GM12865 (cell line): ENCODE data around the gene TRPV6.

Experiments used
- DNase-seq: peaks from one replicate; pipeline ENCODE4 v3.0.0; 2010; ENCODE audit warnings: low read depth
- H3K4me3 ChIP-seq: 2 replicates; pipeline ENCODE4 v1.5.1; 2011; ENCODE audit warnings: mild to moderate bottlenecking, low read depth, low read length, control low read depth
- TF ChIP-seq, protein P1 (sequence below): IDR thresholded peaks from 2 replicates; pipeline ENCODE4 v1.5.1; 2011; ENCODE audit warnings: low read length, control low read depth, low read depth, inconsistent platforms; ENCODE audit not compliant: insufficient read depth; ENCODE audit errors: missing control alignments

Gene TRPV6

DNA sequence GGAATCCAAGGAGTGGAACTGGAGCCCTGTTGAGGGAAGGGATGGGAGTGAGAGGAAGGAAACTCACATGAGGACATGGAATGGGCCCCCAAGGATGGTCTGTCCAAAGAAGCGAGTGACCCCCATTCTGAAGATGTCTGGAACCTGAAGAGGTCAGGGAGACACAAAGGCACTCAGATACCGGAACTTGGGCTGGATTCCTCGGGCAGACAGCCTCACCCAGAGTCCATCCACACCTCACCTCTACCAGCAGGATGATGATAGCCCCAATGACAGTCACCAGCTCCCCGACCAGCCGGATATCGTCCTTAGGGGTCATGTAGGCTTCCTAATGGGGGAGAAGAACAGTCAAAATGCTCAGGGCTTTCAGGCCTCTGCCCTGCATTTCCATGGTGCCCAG lies 10.7 kb downstream of the TRPV6 start:
- DNase-seq: no peak
- no peak overlapping the region for H3K4me3 ChIP-seq
- TF ChIP-seq, protein P1, sequence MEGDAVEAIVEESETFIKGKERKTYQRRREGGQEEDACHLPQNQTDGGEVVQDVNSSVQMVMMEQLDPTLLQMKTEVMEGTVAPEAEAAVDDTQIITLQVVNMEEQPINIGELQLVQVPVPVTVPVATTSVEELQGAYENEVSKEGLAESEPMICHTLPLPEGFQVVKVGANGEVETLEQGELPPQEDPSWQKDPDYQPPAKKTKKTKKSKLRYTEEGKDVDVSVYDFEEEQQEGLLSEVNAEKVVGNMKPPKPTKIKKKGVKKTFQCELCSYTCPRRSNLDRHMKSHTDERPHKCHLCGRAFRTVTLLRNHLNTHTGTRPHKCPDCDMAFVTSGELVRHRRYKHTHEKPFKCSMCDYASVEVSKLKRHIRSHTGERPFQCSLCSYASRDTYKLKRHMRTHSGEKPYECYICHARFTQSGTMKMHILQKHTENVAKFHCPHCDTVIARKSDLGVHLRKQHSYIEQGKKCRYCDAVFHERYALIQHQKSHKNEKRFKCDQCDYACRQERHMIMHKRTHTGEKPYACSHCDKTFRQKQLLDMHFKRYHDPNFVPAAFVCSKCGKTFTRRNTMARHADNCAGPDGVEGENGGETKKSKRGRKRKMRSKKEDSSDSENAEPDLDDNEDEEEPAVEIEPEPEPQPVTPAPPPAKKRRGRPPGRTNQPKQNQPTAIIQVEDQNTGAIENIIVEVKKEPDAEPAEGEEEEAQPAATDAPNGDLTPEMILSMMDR: no peak

DNA sequence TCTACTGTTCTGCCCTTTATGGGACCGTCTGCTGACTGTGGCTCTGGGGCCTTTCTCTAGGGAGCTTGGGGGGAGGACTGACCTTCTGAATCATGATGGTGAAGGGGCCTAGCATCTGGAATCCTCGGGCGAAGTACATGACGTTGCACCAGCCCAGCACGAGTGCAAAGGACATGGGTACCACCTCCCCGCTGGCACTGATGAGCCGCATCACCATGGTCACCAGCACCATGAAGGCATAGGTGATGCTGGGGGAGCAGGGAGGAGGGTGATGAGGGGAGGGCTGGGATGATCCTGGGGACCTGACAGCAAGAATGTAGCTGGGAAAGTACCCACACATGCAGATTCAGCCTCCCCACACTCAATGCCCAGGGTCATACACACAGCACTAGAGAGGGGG lies 11.1 kb downstream of the TRPV6 start:
- no peak for DNase-seq
- TF ChIP-seq, protein P1: no peak
- H3K4me3 ChIP-seq: no peak overlapping the region

DNA sequence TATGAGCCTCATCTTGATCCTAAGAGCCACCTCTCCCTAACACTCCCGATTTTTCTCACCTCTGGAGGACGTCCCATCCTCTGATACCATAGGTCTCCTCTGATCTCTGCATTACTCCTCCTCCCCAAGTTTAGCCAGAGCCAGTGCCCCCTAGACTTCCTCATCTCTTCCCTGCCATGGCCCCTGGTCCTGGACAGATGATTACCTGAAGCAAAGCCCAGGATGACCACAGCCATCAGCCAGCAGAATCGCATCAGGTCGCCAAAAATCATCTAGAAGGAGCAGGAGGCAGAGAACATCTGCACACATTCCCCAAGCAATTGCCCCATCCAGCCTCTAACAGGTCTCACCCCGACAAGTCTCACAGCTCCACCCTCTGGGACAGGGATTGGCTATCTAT lies 11.7 kb downstream of the TRPV6 start:
- no peak for DNase-seq
- TF ChIP-seq, protein P1: no peak
- H3K4me3 ChIP-seq: no peak overlapping the region

DNA sequence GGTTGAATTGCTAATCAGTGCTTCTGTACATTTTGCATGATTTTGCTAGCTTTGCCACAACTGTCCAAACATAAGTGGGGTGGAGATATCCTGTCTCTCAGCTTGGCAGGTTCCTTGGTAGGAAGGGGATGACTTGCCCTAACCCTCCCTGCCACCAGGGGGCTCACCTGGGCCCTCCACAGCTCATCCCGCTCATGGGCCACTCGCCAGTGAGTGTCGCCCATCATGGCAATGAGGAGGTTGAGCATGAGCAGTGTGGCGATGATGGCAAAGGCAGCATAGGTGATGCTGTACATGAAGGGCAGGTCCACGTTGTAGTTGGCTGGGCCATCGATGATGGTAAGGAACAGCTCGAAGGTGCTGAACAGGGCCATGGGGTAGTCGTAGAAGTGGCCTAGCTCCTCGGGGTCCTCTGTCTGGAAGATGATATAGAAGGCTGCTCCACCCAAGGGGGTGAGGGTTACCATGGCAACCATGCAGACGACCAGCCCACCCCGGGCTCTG lies 12.2 kb downstream of the TRPV6 start:
- H3K4me3 ChIP-seq: no peak overlapping the region
- TF ChIP-seq, protein P1: peak; percentile 84
- DNase-seq: peak; percentile 49

DNA sequence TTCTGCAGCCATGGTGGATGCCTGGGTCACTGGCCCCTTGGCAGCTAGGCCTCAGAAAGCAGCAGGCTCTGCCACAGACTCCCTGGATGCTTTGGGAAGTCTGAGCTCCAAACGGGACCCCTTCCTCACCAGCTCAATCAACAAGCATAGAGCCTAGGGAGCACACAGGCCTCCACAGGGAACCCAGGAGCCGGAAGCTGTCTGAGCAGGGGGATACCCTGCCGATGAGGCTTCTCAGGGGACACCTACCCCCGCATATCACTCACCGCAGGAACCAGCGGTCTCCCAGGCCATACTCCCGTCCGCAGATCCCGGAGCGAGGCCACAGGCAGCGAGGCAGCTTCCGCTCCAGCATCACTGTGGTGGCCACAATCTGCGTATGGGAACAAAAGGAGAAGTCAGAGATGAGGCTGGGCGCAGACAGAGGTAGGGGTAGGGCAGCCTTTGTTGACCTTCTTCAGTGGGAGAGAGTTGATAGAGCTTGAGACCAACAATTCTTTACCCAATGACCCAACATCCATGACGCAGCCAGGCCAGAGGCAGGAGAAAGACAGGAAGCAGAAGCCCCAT lies 13.4 kb downstream of the TRPV6 start:
- TF ChIP-seq, protein P1: no peak
- H3K4me3 ChIP-seq: no peak overlapping the region
- no peak for DNase-seq

DNA sequence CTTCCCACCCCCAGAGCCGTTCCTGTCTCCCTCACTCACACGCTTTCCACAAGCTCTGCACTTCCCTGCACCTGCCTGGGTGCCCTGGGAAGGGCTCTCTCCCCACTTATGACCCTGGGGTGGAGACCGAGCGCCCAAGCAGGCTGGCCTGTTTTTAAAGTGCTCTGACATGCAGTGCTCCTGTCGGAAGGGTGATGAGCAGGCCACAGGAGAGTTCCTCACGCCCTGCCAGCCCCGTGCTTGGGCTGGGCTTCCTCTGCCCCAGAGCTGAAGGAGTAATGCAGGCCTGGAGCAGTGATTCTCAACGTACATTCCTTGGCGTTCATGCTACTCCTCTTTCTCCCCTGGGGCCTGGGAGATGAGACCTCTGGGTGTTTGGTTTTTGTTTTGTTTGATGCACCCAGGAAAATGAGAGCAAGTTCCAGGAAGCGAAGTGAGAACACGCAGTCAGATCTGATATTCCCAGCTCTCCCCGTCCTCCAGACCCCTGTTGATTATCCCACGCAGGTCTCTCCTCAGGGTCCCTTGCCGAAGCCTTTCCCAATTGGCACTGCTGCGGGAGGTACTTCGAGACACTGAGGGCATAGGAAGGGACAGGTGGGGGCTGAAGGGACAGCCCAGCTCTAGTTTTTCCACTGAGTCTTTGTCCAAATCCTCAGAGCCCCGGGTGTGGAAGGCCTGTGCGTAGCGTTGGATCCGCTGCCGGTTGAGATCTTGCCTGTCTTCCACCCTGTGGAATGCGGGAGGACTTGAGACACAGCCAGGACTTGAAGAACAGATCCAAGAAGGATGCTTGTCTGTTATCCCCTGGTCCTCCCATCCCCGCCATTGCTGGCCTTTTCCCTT lies 14.1 kb downstream of the TRPV6 start:
- TF ChIP-seq, protein P1: no peak
- H3K4me3 ChIP-seq: no peak overlapping the region
- DNase-seq: no peak
